H9 (cell line): ENCODE data around the gene C8G. TPM values are rescaled to one million over a fixed set of nuclear protein-coding genes. Genes with fewer than 3 reads are reported as not detected.

ENCODE experiments used
- DNase-seq: peaks from one replicate; pipeline ENCODE4 v3.0.0-alpha.2; 2017
- H2AFZ ChIP-seq: one replicate; pipeline ENCODE4 v1.6.1; 2013; ENCODE audit warnings: mild to moderate bottlenecking, low read length, control low read depth, moderate library complexity
- H2AK5ac ChIP-seq: 2 replicates; pipeline ENCODE4 v1.6.1; 2013; ENCODE audit warnings: low read length, control low read depth, mixed read lengths; ENCODE audit not compliant: insufficient read length
- H2BK120ac ChIP-seq: one replicate; pipeline ENCODE4 v1.6.1; 2013; ENCODE audit warnings: low read depth, mild to moderate bottlenecking, low read length, control low read depth, inconsistent platforms; ENCODE audit not compliant: poor library complexity, severe bottlenecking
- H2BK12ac ChIP-seq: 2 replicates; pipeline ENCODE4 v1.6.1; 2013; ENCODE audit warnings: low read length, control low read depth, mixed read lengths, low read depth; ENCODE audit not compliant: insufficient read length
- H2BK15ac ChIP-seq: 2 replicates; pipeline ENCODE4 v1.6.1; 2013; ENCODE audit warnings: low read depth, low read length, control low read depth
- H2BK20ac ChIP-seq: one replicate; pipeline ENCODE4 v1.6.1; 2013; ENCODE audit warnings: low read depth, mild to moderate bottlenecking, low read length, control low read depth, inconsistent platforms; ENCODE audit not compliant: poor library complexity, severe bottlenecking
- H2BK5ac ChIP-seq: 2 replicates; pipeline ENCODE4 v1.6.1; 2013; ENCODE audit warnings: low read length, control low read depth, mixed read lengths; ENCODE audit not compliant: insufficient read length
- H3K14ac ChIP-seq: 2 replicates; pipeline ENCODE4 v1.6.1; 2013; ENCODE audit warnings: low read length, control low read depth; ENCODE audit not compliant: insufficient read depth
- H3K18ac ChIP-seq: 2 replicates; pipeline ENCODE4 v1.6.1; 2013; ENCODE audit warnings: low read depth, mild to moderate bottlenecking, mixed read lengths, low read length, control low read depth; ENCODE audit not compliant: insufficient read length
- H3K23ac ChIP-seq: 2 replicates; pipeline ENCODE4 v1.6.1; 2013; ENCODE audit warnings: low read length, control low read depth, mixed read lengths, low read depth; ENCODE audit not compliant: insufficient read length
- H3K23me2 ChIP-seq: 2 replicates; pipeline ENCODE4 v1.6.1; 2013; ENCODE audit warnings: low read depth, mild to moderate bottlenecking, mixed read lengths, low read length, control low read depth; ENCODE audit not compliant: insufficient read length, poor library complexity, severe bottlenecking
- H3K27ac ChIP-seq: 2 replicates; pipeline ENCODE4 v1.5.1; 2013; ENCODE audit warnings: low read length, control low read depth, mixed read lengths, low read depth; ENCODE audit not compliant: insufficient read length
- H3K27me3 ChIP-seq: 2 replicates; pipeline ENCODE4 v1.6.1; 2013; ENCODE audit warnings: low read length, control low read depth, inconsistent platforms; ENCODE audit not compliant: insufficient read depth
- H3K4ac ChIP-seq: 2 replicates; pipeline ENCODE4 v1.6.1; 2013; ENCODE audit warnings: low read depth, mild to moderate bottlenecking, control low read depth, inconsistent platforms, low read length, moderate library complexity
- H3K4me1 ChIP-seq: 2 replicates; pipeline ENCODE4 v1.6.1; 2013; ENCODE audit warnings: low read length, control low read depth, inconsistent platforms; ENCODE audit not compliant: insufficient read depth
- H3K4me2 ChIP-seq: 2 replicates; pipeline ENCODE4 v1.6.1; 2013; ENCODE audit warnings: low read length, control low read depth, mixed read lengths; ENCODE audit not compliant: insufficient read length, insufficient read depth
- H3K56ac ChIP-seq: 2 replicates; pipeline ENCODE4 v1.6.1; 2013; ENCODE audit warnings: low read depth, mild to moderate bottlenecking, mixed read lengths, low read length, control low read depth; ENCODE audit not compliant: insufficient read length
- H3K79me1 ChIP-seq: 2 replicates; pipeline ENCODE4 v1.6.1; 2013; ENCODE audit warnings: low read depth, mild to moderate bottlenecking, moderate library complexity, low read length, control low read depth, inconsistent platforms; ENCODE audit not compliant: insufficient read depth, poor library complexity, severe bottlenecking
- H3K79me2 ChIP-seq: 2 replicates; pipeline ENCODE4 v1.6.1; 2013; ENCODE audit warnings: low read length, control low read depth, inconsistent platforms; ENCODE audit not compliant: insufficient read depth
- H3K9ac ChIP-seq: 2 replicates; pipeline ENCODE4 v1.6.1; 2013; ENCODE audit warnings: low read length, control low read depth, mixed read lengths; ENCODE audit not compliant: insufficient read length; ENCODE audit errors: extremely low read depth
- H3K9me3 ChIP-seq: one replicate; pipeline ENCODE4 v1.6.1; 2013; ENCODE audit warnings: low read depth, low read length, inconsistent platforms; ENCODE audit not compliant: control insufficient read depth
- H3T11ph ChIP-seq: one replicate; pipeline ENCODE4 v1.6.1; 2013; ENCODE audit warnings: mild to moderate bottlenecking, low read length, control low read depth, inconsistent platforms
- H4K20me1 ChIP-seq: one replicate; pipeline ENCODE4 v1.6.1; 2013; ENCODE audit not compliant: control insufficient read depth, insufficient read length, insufficient read depth
- H4K5ac ChIP-seq: 2 replicates; pipeline ENCODE4 v1.6.1; 2013; ENCODE audit warnings: low read depth, mild to moderate bottlenecking, mixed read lengths, low read length, control low read depth; ENCODE audit not compliant: insufficient read length
- H4K8ac ChIP-seq: replicated peaks from 2 replicates; pipeline ENCODE4 v1.6.1; 2013; ENCODE audit warnings: low read length, control low read depth, mixed read lengths, low read depth; ENCODE audit not compliant: insufficient read length
- H4K91ac ChIP-seq: 2 replicates; pipeline ENCODE4 v1.6.1; 2013; ENCODE audit warnings: low read depth, mild to moderate bottlenecking, moderate library complexity, mixed read lengths, low read length, control low read depth; ENCODE audit not compliant: insufficient read length
- H3K27ac Mint-ChIP-seq, 3 experiments: 2 replicates in 2 of 3; 3 replicates in 1 of 3; pipeline ENCODE4 v1.8.0; 2020 to 2021; ENCODE audit warnings: mixed read lengths in 3 of 3, mild to moderate bottlenecking in 1 of 3, moderate library complexity in 1 of 3
- H3K27me3 Mint-ChIP-seq: 2 replicates; pipeline ENCODE4 v1.8.0; 2021; ENCODE audit warnings: low read depth, mild to moderate bottlenecking, moderate library complexity, mixed read lengths
- H3K36me3 Mint-ChIP-seq, 3 experiments: 2 replicates in 2 of 3; 3 replicates in 1 of 3; pipeline ENCODE4 v1.8.0; 2020 to 2021; ENCODE audit warnings: low read depth in 3 of 3, mixed read lengths in 3 of 3; ENCODE audit not compliant: insufficient read depth in 1 of 3
- H3K4me1 Mint-ChIP-seq, 2 experiments: 2 replicates each; pipeline ENCODE4 v1.8.0; 2020; ENCODE audit warnings: mixed read lengths in 2 of 2
- H3K4me3 Mint-ChIP-seq, 2 experiments: 2 replicates in 1 of 2; 3 replicates in 1 of 2; pipeline ENCODE4 v1.8.0; 2020 to 2021; ENCODE audit warnings: mild to moderate bottlenecking in 2 of 2, mixed read lengths in 2 of 2, moderate library complexity in 1 of 2
- H3K9me3 Mint-ChIP-seq, 2 experiments: 2 replicates in 1 of 2; 3 replicates in 1 of 2; pipeline ENCODE4 v1.8.0; 2020; ENCODE audit warnings: mild to moderate bottlenecking in 2 of 2, mixed read lengths in 2 of 2, moderate library complexity in 1 of 2
- WGBS: extraction: QIAGEN DNeasy Blood & Tissue Kit; methylation state at CpG from one replicate; pipeline ENCODE4 v1.1.7; 2013; ENCODE audit warnings: missing lambda C conversion rate, low lambda C conversion rate, mixed read lengths; ENCODE audit not compliant: insufficient read length; ENCODE audit errors: extremely low coverage; 5-methylcytosine and 5-hydroxymethylcytosine counted together
- total RNA-seq: library from RNA; stranded (reverse); gene quantifications from 2 replicates; pipeline ENCODE4 v1.2.1, GENCODE V29; 2021
- TF ChIP-seq, protein P1 (sequence below): fragments of 200-600 bp; sonication (generic); conservative IDR thresholded peaks from 3 replicates; pipeline ENCODE4 v1.8.0; 2021; ENCODE audit warnings: antibody characterized with exemption, mild to moderate bottlenecking

C8G gene
- total RNA-seq, 1 experiment from 2014 or later, result 0.96 TPM

- H3K9me3 Mint-ChIP-seq, result no peaks in the 10 kb centered on the region
- no peaks in the 10 kb centered on the region for H3K9me3 ChIP-seq
- no peaks in the 10 kb centered on the region for H3K27me3 Mint-ChIP-seq
- H3K4ac ChIP-seq, result no peak overlapping the region
- no peak overlapping the region for H2BK15ac ChIP-seq
- H3K4me1 ChIP-seq, result no peaks in the 10 kb centered on the region
- no peak overlapping the region for H2BK5ac ChIP-seq
- no peak overlapping the region for H3K27ac Mint-ChIP-seq
- H3K79me2 ChIP-seq, result no peaks in the 10 kb centered on the region
- no peak overlapping the region for H4K91ac ChIP-seq
- H2BK120ac ChIP-seq, result no peak overlapping the region
- no peak overlapping the region; the same call in 1 of the 2 replicates for H3K14ac ChIP-seq
- H3K4me1 Mint-ChIP-seq, result peaks cover 10 to 18% of the 10 kb centered on the region in 2 experiments
- H2BK12ac ChIP-seq, result no peak overlapping the region
- H4K5ac ChIP-seq, result no peak overlapping the region
- no peak overlapping the region for H3K27ac ChIP-seq
- H2BK20ac ChIP-seq, result no peak overlapping the region
- H4K8ac ChIP-seq, result no peak overlapping the region
- H3K4me2 ChIP-seq, result no peak overlapping the region
- no peak overlapping the region for H2AFZ ChIP-seq
- no peak overlapping the region for H3K18ac ChIP-seq
- no peak overlapping the region for H3K56ac ChIP-seq
- TF ChIP-seq, protein P1, sequence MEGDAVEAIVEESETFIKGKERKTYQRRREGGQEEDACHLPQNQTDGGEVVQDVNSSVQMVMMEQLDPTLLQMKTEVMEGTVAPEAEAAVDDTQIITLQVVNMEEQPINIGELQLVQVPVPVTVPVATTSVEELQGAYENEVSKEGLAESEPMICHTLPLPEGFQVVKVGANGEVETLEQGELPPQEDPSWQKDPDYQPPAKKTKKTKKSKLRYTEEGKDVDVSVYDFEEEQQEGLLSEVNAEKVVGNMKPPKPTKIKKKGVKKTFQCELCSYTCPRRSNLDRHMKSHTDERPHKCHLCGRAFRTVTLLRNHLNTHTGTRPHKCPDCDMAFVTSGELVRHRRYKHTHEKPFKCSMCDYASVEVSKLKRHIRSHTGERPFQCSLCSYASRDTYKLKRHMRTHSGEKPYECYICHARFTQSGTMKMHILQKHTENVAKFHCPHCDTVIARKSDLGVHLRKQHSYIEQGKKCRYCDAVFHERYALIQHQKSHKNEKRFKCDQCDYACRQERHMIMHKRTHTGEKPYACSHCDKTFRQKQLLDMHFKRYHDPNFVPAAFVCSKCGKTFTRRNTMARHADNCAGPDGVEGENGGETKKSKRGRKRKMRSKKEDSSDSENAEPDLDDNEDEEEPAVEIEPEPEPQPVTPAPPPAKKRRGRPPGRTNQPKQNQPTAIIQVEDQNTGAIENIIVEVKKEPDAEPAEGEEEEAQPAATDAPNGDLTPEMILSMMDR, result no peak
- H3K79me1 ChIP-seq, result no peaks in the 10 kb centered on the region
- no peak for DNase-seq
- H4K20me1 ChIP-seq, result no peaks in the 10 kb centered on the region
- no peaks in the 10 kb centered on the region for H3K27me3 ChIP-seq
- H3K23ac ChIP-seq, result no peak overlapping the region
- H3K9ac ChIP-seq, result no peak overlapping the region
- no peak overlapping the region for H3T11ph ChIP-seq
- H3K4me3 Mint-ChIP-seq, result peak overlapping the region in 1 of 2 experiments; percentile 43; a peak in 1 of 5 replicates
- no CpG with 5 or more reads among the region's 30 CpGs for WGBS
- no peak overlapping the region for H2AK5ac ChIP-seq
- peaks cover 8% of the 10 kb centered on the region for H3K23me2 ChIP-seq
- peaks cover 2 to 23% (median 21%) of the 10 kb centered on the region in 3 experiments; a peak in 5 of 7 replicates for H3K36me3 Mint-ChIP-seq
These were observed 537 bp downstream of the C8G start for GRCh38 chr9:136945333-136946227.
